ENCODE data around the gene C4orf50. TPM values are rescaled to one million over a fixed set of nuclear protein-coding genes. Genes with fewer than 3 reads are reported as not detected.
"Not testable (repeated sequence)": the region's sequence is repeated elsewhere in the genome, so short reads cannot be mapped to it uniquely, and the experiment has no call there.

Gene C4orf50
- total and polyA plus RNA-seq, 8 donors, result under 0.01 to 0.23 (median 0.07) TPM

DNA sequence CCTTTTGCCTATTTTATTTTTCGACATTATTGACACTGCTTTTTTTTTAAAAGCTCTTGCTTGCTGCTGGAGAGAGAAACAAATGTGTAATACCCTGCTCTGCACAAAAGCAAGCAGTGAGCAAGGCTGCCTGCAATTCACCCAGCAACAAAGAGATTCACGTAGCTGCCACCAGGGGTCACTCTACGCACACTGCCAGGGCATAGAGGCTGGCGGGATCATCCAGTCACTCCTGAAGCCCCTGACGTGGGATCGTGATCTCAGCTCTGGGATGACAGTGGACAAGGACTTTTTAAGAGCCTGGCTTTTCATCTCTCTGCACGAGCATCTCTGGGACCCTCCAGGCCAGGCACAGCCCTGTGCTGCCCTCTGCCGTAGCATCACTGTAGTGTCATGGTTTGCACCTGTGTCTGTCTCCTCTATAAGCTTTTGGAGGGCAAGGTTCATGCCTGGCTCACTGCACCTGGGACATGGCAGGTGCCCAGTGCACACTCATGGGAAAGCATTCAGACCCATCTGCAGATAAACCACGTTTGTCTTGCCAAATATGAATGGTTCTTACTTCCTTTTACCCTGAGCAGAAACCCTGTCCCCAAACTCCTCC lies 19.8 kb downstream of the C4orf50 start:
- ATAC-seq (peak; percentile 70 to 95 (median 94)), FAIRE-seq (no peak)
- no peaks in the 10 kb centered on the region for H3K36me3 ChIP-seq

DNA sequence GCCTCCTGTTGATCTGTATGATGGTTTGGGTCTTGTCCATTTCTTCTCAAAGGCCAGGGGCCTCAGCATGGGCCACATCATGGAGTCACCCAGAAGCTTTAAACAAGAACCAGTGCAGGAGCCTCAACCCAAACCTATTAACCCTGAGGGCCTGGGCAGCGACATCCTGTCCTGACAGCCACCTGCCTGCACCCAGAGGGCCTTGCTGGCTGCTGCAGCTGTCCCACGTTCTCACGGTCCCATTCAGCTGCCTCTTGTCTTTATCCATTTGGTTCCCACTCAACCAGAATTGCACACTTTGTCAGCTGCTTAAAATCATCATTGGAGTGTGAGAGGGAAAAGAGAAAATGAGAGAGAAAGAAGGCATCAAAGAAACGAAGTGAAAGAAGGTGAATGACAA lies 21.6 kb downstream of the C4orf50 start:
- 36% methylated on average over 4 of the region's 4 CpGs for WGBS, 2 donors
- DNase-seq, result no peak

More for the DNA sequence above, 19.8 kb downstream of the C4orf50 start:
- H3K27ac ChIP-seq, result no peak overlapping the region
- TF ChIP-seq, protein P1, sequence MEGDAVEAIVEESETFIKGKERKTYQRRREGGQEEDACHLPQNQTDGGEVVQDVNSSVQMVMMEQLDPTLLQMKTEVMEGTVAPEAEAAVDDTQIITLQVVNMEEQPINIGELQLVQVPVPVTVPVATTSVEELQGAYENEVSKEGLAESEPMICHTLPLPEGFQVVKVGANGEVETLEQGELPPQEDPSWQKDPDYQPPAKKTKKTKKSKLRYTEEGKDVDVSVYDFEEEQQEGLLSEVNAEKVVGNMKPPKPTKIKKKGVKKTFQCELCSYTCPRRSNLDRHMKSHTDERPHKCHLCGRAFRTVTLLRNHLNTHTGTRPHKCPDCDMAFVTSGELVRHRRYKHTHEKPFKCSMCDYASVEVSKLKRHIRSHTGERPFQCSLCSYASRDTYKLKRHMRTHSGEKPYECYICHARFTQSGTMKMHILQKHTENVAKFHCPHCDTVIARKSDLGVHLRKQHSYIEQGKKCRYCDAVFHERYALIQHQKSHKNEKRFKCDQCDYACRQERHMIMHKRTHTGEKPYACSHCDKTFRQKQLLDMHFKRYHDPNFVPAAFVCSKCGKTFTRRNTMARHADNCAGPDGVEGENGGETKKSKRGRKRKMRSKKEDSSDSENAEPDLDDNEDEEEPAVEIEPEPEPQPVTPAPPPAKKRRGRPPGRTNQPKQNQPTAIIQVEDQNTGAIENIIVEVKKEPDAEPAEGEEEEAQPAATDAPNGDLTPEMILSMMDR (IDR thresholded peaks at IDR 0.05), result peak; percentile 74 to 91 (median 84)
- H3K4me1 ChIP-seq, result no peaks in the 10 kb centered on the region
- H3K27me3 ChIP-seq, result no peaks in the 10 kb centered on the region
- DNase-seq, result peak in 4 of 6 donors; percentile 32 to 61 (median 42)
- no peak overlapping the region for H3K4me3 ChIP-seq
- H3K9me3 ChIP-seq, result no peaks in the 10 kb centered on the region
- intact Hi-C loops (cut with DNase I), result loop anchor here in 1 of 3 donors (10.0 kb wide), 1 partner anchor 326 kb away; no protein-coding TSS in a partner anchor
- 1 to 5% methylated on average over 9 of the region's 9 CpGs for WGBS, 2 donors

DNA sequence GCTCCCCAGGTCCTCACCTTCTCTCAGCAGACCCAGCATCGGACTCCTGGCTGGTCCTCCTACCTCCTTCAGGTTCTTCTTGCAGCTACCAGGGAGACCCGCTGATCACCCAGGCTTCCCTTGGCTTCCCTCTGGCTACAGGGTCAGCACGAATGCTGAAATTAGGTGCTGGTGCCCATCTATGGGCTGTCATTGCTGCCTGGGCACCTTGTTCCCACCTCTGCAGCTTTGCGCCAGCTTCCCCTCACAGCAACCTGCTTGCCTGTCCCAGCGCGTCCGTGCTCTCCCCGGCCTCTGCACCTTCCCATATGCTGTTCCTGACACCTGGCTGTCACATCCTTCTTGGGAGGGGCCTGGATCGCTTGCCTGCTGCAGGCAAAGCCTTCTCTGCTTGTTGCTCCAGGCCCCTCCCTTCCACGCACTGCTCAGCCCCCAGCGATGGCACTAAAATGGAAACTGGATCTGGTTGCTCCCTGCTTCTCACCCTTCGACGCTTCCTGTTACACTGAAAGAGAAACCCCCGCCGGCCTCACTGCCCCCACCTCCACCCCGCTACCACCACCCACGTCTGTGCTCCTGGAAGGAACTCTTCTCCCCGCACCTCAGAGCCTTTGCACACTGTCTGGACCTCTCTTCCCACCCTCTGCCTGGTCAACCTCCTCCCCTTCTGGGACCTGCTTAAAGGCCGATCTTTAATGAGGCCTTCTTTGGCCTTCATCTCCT lies 22.2 kb downstream of the C4orf50 start:
- no peak overlapping the region for H3K27ac ChIP-seq
- intact Hi-C loops (cut with DNase I), result loop anchor here in 1 of 3 donors (10.0 kb wide), 1 partner anchor 329 kb away; no protein-coding TSS in a partner anchor
- H3K4me1 ChIP-seq, result no peaks in the 10 kb centered on the region
- TF ChIP-seq, protein P1 (IDR thresholded peaks at IDR 0.05), result no peak
- ATAC-seq (no peak), DNase-seq (no peak), FAIRE-seq (no peak)
- H3K27me3 ChIP-seq, result no peaks in the 10 kb centered on the region
- no peaks in the 10 kb centered on the region for H3K9me3 ChIP-seq
- WGBS, 2 donors, result 55 to 66% methylated on average over 19 of the region's 19 CpGs
- no peak overlapping the region for H3K4me3 ChIP-seq
- H3K36me3 ChIP-seq, result no peaks in the 10 kb centered on the region

More for the DNA sequence above, 21.6 kb downstream of the C4orf50 start:
- Histone ChIP-seq H3K4me3 (no peak overlapping the region), H3K9me3 (no peaks in the 10 kb centered on the region), H3K4me1 (no peaks in the 10 kb centered on the region), H3K27me3 (no peaks in the 10 kb centered on the region), H3K36me3 (no peaks in the 10 kb centered on the region), H3K27ac (no peak overlapping the region)
- ATAC-seq (no peak), FAIRE-seq (no peak)
- intact Hi-C loops (cut with DNase I), result loop anchor here in 1 of 3 donors (10.0 kb wide), 1 partner anchor 328 kb away; no protein-coding TSS in a partner anchor
- TF ChIP-seq, protein P1 (IDR thresholded peaks at IDR 0.05), result no peak

DNA sequence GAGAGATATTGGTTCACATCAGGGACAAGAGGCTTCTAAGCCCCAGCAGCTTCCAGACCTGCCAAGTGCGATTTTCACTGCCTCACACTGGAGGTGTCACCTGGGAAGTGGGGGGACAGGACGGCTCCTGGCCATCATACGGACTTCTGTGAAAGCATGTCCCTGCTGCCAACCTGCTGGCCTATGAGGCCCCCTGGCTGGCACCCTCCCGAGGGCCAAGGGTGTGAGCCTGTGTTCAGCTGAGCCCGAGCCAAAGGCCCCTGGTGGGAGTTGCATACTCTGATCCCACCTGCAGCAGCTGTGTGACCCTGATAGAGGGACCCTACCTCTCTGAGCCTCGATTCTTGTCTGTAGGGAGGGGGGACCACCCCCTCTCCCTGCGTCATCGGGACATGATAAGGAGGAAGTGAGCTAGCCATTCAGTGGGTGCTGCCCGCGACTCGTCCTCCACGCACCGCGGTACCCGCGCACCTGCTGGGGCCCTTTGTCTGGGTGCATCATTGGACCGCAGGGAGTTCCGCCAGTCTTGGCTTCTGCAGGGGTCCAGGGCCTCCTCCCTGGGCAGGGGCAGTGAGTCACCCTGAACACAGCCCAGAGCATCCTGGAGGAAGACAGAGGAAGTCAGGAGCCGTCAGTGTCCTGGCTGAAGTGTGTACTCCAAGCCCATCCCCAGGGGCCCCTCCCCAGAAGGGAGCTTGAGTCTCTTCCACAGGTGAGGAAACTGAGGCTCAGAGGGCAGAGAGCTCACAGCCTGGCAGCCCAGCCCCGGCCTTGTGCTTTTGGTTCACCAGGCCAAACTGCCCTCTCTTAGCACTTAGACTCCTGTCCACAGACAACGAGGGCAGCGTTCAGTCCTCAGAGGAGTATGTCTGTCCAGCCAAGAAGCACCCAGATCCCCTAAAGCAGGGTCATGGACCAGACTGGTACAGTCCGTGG lies 24.1 kb downstream of the C4orf50 start:
- ATAC-seq (no peak), FAIRE-seq (no peak), DNase-seq (no peak)
- Histone ChIP-seq H3K27me3 (no peaks in the 10 kb centered on the region), H3K4me3 (no peak overlapping the region), H3K27ac (no peak overlapping the region), H3K9me3 (no peaks in the 10 kb centered on the region), H3K4me1 (no peaks in the 10 kb centered on the region), H3K36me3 (no peaks in the 10 kb centered on the region)
- intact Hi-C loops (cut with DNase I), result loop anchor here in 1 of 3 donors (10.0 kb wide), 1 partner anchor 331 kb away; no protein-coding TSS in a partner anchor
- TF ChIP-seq, protein P1 (IDR thresholded peaks at IDR 0.05), result no peak
- WGBS, 2 donors, result 63 to 76% methylated on average over 23 of the region's 23 CpGs

DNA sequence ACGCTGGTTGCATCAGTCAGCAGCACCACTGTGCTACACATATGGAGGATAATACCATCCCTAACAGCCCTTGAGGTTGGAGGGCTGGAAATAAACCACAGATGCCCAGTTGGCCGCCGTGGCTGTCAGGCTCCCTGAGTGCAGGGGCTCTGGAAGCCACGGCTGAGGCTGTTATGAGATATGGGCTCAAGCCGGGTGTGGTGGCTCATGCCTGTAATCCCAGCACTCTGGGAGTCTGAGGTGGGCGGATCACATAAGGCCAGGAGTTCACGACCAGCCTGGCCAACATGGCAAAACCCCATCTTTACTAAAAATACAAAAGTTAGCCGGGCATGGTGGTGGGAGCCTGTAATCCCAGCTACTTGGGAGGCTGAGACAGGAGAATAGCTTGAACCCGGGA lies 24.9 kb downstream of the C4orf50 start:
- intact Hi-C loops (cut with DNase I), result loop anchor here in 1 of 3 donors (10.0 kb wide), 1 partner anchor 331 kb away; no protein-coding TSS in a partner anchor
- not testable (repeated sequence) for FAIRE-seq, H3K27ac ChIP-seq, H3K4me3 ChIP-seq, ATAC-seq, H3K27me3 ChIP-seq, H3K36me3 ChIP-seq, H3K4me1 ChIP-seq, DNase-seq, H3K9me3 ChIP-seq
- WGBS, 2 donors, result 53 to 65% methylated on average over 9 of the region's 9 CpGs
